GM12878 (cell line): ENCODE data around the gene BICRA. TPM values are rescaled to one million over a fixed set of nuclear protein-coding genes. Genes with fewer than 3 reads are reported as not detected.

ENCODE experiments used
- ATAC-seq: fragments of 200-7000 bp; cut with Tn5 transposase; 3 replicates; pipeline ENCODE4 v1.9.1; 2020; ENCODE audit warnings: mild to moderate bottlenecking, moderate library complexity
- BruUV-seq: library from RNA; stranded (reverse); fragments of 400-500 nt; replicated peaks from 2 replicates; lab custom pipeline; 2021; lab: Mats Ljungman, UMichigan
- CTCF ChIA-PET: fragments of 300-600 bp; sonication (Branson Sonifier 250); formaldehyde crosslinking; extraction: SDS; loops from one replicate; lab custom pipeline; 2021; ENCODE audit warnings: inconsistent platforms; lab: Yijun Ruan, JAX
- POLR2A ChIA-PET: fragments of 350-600 bp; formaldehyde crosslinking; extraction: SDS; loops from one replicate; lab custom pipeline; 2021; ENCODE audit warnings: inconsistent platforms; lab: Charles Lee
- RAD21 ChIA-PET: fragments of 300-600 bp; sonication (Branson Sonifier 250); formaldehyde crosslinking; loops from one replicate; lab custom pipeline; 2023; ENCODE audit warnings: antibody characterized with exemption; ENCODE audit not compliant: unreplicated experiment; lab: Charles Lee
- SMC1A ChIA-PET: fragments of 300-600 bp; sonication (Branson Sonifier 250); formaldehyde crosslinking; loops from one replicate; lab custom pipeline; 2023; ENCODE audit not compliant: unreplicated experiment, uncharacterized antibody; lab: Charles Lee
- DNase-seq: peaks from one replicate; pipeline ENCODE4 v3.0.0-alpha.2; 2011; ENCODE audit warnings: low read depth, low spot score
- FAIRE-seq: peaks from 3 replicates; lab custom pipeline; 2011; peaks lifted over from hg19 to GRCh38; lab: Jason Lieb, UNC
- H2AFZ ChIP-seq: 2 replicates; pipeline ENCODE4 v1.6.0; 2011; ENCODE audit warnings: low read depth, low read length, control low read depth; ENCODE audit not compliant: control insufficient read depth
- H3K27ac ChIP-seq: 2 replicates; pipeline ENCODE4 v1.5.1; 2011; ENCODE audit warnings: control low read depth; ENCODE audit not compliant: control insufficient read depth, insufficient read depth
- H3K27me3 ChIP-seq, 2 experiments: replicated peaks in 1 of 2; 2 replicates each; pipeline versions ENCODE4 v1.6.0 to v1.6.1; 2011; ENCODE audit warnings: low read length in 1 of 2; ENCODE audit not compliant: control insufficient read depth in 2 of 2, insufficient read depth in 2 of 2
- H3K36me3 ChIP-seq, 2 experiments: 2 replicates each; pipeline ENCODE4 v1.5.1; 2011; ENCODE audit warnings: low read length in 1 of 2; ENCODE audit not compliant: control insufficient read depth in 2 of 2, insufficient read depth in 2 of 2
- H3K4me1 ChIP-seq: 2 replicates; pipeline ENCODE4 v1.6.1; 2011; ENCODE audit warnings: mild to moderate bottlenecking, low read length, moderate library complexity, mixed read lengths; ENCODE audit not compliant: control insufficient read depth, insufficient read depth
- H3K4me2 ChIP-seq: 2 replicates; pipeline ENCODE4 v1.6.0; 2011; ENCODE audit warnings: control low read depth; ENCODE audit not compliant: control insufficient read depth, insufficient read depth
- H3K4me3 ChIP-seq: fragments of 200-600 bp; sonication (generic); 2 replicates; pipeline ENCODE4 v1.5.1; 2016
- H3K79me2 ChIP-seq: 2 replicates; pipeline ENCODE4 v1.6.0; 2011; ENCODE audit warnings: low read length; ENCODE audit not compliant: control insufficient read depth, insufficient read depth
- H3K9ac ChIP-seq: 2 replicates; pipeline ENCODE4 v1.8.0; 2011; ENCODE audit warnings: low read length, control low read depth, mixed read lengths; ENCODE audit not compliant: control insufficient read depth, insufficient read depth
- H3K9me3 ChIP-seq: replicated peaks from 3 replicates; pipeline ENCODE4 v1.5.1; 2011; ENCODE audit warnings: mild to moderate bottlenecking, low read length; ENCODE audit not compliant: control insufficient read depth, insufficient read depth
- H4K20me1 ChIP-seq: 2 replicates; pipeline ENCODE4 v1.6.0; 2011; ENCODE audit not compliant: control insufficient read depth, insufficient read depth
- BCL11A ChIP-seq: IDR thresholded peaks from 2 replicates; pipeline ENCODE4 v1.6.1; 2011; ENCODE audit warnings: low read depth, low read length
- CHD1 ChIP-seq: IDR thresholded peaks from 2 replicates; pipeline ENCODE4 v1.6.1; 2012; ENCODE audit warnings: low read depth, low read length, improper control_type of control experiment
- EP300 ChIP-seq, 2 experiments: fragments of 150-350 bp in 1 of 2; IDR thresholded peaks; 2 replicates each; pipeline ENCODE4 v1.6.1; 2011 to 2012; ENCODE audit warnings: low read depth in 2 of 2, low read length in 2 of 2, borderline replicate concordance in 1 of 2, improper control_type of control experiment in 1 of 2, inconsistent platforms in 1 of 2; ENCODE audit not compliant: control insufficient read depth in 1 of 2
- ESRRA ChIP-seq: IDR thresholded peaks from 2 replicates; pipeline ENCODE4 v1.6.1; 2012; ENCODE audit warnings: mild to moderate bottlenecking, low read length, improper control_type of control experiment
- HDAC2 ChIP-seq: fragments of 200-600 bp; sonication (generic); IDR thresholded peaks from 2 replicates; pipeline ENCODE4 v1.6.1; 2017
- MTA2 ChIP-seq: fragments of 450-650 bp; IDR thresholded peaks from 2 replicates; pipeline ENCODE4 v1.6.1; 2016; ENCODE audit warnings: low read depth, mild to moderate bottlenecking, moderate library complexity
- MYB ChIP-seq: fragments of 150-350 bp; IDR thresholded peaks from 2 replicates; pipeline ENCODE4 v1.6.1; 2014; ENCODE audit warnings: mild to moderate bottlenecking, low read depth, low read length, borderline replicate concordance
- PAX8 ChIP-seq: fragments of 450-650 bp; IDR thresholded peaks from 2 replicates; pipeline ENCODE4 v1.6.1; 2017; ENCODE audit warnings: mild to moderate bottlenecking, moderate library complexity
- RAD21 ChIP-seq: IDR thresholded peaks from 2 replicates; pipeline ENCODE4 v1.6.1; 2011; ENCODE audit warnings: mild to moderate bottlenecking, low read depth, low read length, moderate library complexity; ENCODE audit not compliant: insufficient read depth
- REST ChIP-seq: IDR thresholded peaks from 2 replicates; pipeline ENCODE4 v1.6.1; 2012; ENCODE audit warnings: mild to moderate bottlenecking, low read depth, low read length
- SMAD1 ChIP-seq: fragments of 450-650 bp; IDR thresholded peaks from 2 replicates; pipeline ENCODE4 v1.6.1; 2018; ENCODE audit warnings: mild to moderate bottlenecking, low read depth; ENCODE audit not compliant: partially characterized antibody
- STAT1 ChIP-seq: fragments of 450-650 bp; conservative IDR thresholded peaks from 2 replicates; pipeline ENCODE4 v1.6.1; 2014; ENCODE audit warnings: antibody characterized with exemption, mild to moderate bottlenecking
- TCF7 ChIP-seq: IDR thresholded peaks from 2 replicates; pipeline ENCODE4 v1.6.1; 2014; ENCODE audit warnings: antibody characterized with exemption, borderline replicate concordance
- YY1 ChIP-seq: IDR thresholded peaks from 2 replicates; pipeline ENCODE4 v1.6.1; 2011; ENCODE audit warnings: low read depth, mild to moderate bottlenecking, low read length
- ZNF217 ChIP-seq: fragments of 450-650 bp; IDR thresholded peaks from 2 replicates; pipeline ENCODE4 v1.6.1; 2017; ENCODE audit warnings: antibody characterized with exemption, mild to moderate bottlenecking
- WGBS: methylation state at CpG from one replicate; pipeline ENCODE4 v1.1.6; 2016; ENCODE audit warnings: low lambda C conversion rate; ENCODE audit not compliant: insufficient replicate concordance, insufficient coverage; ENCODE audit errors: missing lambda C conversion rate; 5-methylcytosine and 5-hydroxymethylcytosine counted together
- in situ Hi-C: fragments of 300-500 bp; cut with MboI; formaldehyde crosslinking; loops from 9 replicates; pipeline ENCODE4 v1.14.3; 2018; ENCODE audit warnings: mixed read lengths
- intact Hi-C: fragments of 100-400 bp; cut with micrococcal nuclease; formaldehyde crosslinking; loops from one replicate; pipeline ENCODE4 v1.14.2; 2022; ENCODE audit not compliant: unreplicated experiment
- polyA plus RNA-seq, 11 experiments: library from polyadenylated mRNA; depleted of rRNA in 4 of 11; unstranded in 6 of 11; stranded (reverse) in 5 of 11; fragments of >200 nt; fragmentation: Nextera tagmentation in 4 of 11; fragmentation: Illumina TruSeq in 1 of 11; extraction: Ambion mirVana in 4 of 11; extraction: Trizol in 1 of 11; gene quantifications; 1 replicate in 1 of 11; 2 replicates in 10 of 11; pipeline versions ENCODE4 v1.2.1 to v1.2.3, GENCODE V29; 2011 to 2016; ENCODE audit warnings: inconsistent platforms in 2 of 11, missing spikeins in 2 of 11, low read depth in 1 of 11
- total RNA-seq, 4 experiments: library from RNA; depleted of rRNA in 3 of 4; stranded (reverse); fragments of >200 nt in 3 of 4; fragmentation: Illumina TruSeq in 1 of 4; extraction: Trizol in 1 of 4; gene quantifications; 2 replicates each; pipeline versions ENCODE4 v1.2.1 to v1.2.3, GENCODE V29; 2013 to 2021
- TF ChIP-seq, protein P1 (sequence below): IDR thresholded peaks from 2 replicates; pipeline ENCODE4 v1.6.1; 2012; ENCODE audit warnings: low read depth, low read length, improper control_type of control experiment
- TF ChIP-seq, protein P2 (sequence below): fragments of 450-650 bp; IDR thresholded peaks from 2 replicates; pipeline ENCODE4 v1.6.1; 2016; ENCODE audit warnings: mild to moderate bottlenecking, moderate library complexity, borderline replicate concordance

Gene BICRA
- total and polyA plus RNA-seq, 10 of the 15 experiments (the other 5 are each of a cell fraction or from before 2014, with no cell fraction given), result 0.11 to 15.3 (median 1.3) TPM

GRCh38 chr19:47691782-47692181, 82.8 kb downstream of the BICRA start:
- H3K36me3 ChIP-seq, result no peaks in the 10 kb centered on the region; a peak in 1 of 4 replicates
- TF ChIP-seq TCF7 (no peak), HDAC2 (no peak), EP300 (IDR thresholded peaks at IDR 0.05; ENCODE audit: borderline replicate concordance in 1 of 2, control insufficient read depth in 1 of 2, low read depth in 2 of 2, low read length in 2 of 2) (no peak), MTA2 (no peak), BCL11A (no peak), ZNF217 (no peak), YY1 (no peak), RAD21 (no peak), STAT1 (no peak), CHD1 (no peak), SMAD1 (no peak), REST (no peak), PAX8 (no peak), MYB (no peak), ESRRA (no peak)
- TF ChIP-seq, protein P1, sequence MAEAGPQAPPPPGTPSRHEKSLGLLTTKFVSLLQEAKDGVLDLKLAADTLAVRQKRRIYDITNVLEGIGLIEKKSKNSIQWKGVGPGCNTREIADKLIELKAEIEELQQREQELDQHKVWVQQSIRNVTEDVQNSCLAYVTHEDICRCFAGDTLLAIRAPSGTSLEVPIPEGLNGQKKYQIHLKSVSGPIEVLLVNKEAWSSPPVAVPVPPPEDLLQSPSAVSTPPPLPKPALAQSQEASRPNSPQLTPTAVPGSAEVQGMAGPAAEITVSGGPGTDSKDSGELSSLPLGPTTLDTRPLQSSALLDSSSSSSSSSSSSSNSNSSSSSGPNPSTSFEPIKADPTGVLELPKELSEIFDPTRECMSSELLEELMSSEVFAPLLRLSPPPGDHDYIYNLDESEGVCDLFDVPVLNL, result no peak
- TF ChIP-seq, protein P2, sequence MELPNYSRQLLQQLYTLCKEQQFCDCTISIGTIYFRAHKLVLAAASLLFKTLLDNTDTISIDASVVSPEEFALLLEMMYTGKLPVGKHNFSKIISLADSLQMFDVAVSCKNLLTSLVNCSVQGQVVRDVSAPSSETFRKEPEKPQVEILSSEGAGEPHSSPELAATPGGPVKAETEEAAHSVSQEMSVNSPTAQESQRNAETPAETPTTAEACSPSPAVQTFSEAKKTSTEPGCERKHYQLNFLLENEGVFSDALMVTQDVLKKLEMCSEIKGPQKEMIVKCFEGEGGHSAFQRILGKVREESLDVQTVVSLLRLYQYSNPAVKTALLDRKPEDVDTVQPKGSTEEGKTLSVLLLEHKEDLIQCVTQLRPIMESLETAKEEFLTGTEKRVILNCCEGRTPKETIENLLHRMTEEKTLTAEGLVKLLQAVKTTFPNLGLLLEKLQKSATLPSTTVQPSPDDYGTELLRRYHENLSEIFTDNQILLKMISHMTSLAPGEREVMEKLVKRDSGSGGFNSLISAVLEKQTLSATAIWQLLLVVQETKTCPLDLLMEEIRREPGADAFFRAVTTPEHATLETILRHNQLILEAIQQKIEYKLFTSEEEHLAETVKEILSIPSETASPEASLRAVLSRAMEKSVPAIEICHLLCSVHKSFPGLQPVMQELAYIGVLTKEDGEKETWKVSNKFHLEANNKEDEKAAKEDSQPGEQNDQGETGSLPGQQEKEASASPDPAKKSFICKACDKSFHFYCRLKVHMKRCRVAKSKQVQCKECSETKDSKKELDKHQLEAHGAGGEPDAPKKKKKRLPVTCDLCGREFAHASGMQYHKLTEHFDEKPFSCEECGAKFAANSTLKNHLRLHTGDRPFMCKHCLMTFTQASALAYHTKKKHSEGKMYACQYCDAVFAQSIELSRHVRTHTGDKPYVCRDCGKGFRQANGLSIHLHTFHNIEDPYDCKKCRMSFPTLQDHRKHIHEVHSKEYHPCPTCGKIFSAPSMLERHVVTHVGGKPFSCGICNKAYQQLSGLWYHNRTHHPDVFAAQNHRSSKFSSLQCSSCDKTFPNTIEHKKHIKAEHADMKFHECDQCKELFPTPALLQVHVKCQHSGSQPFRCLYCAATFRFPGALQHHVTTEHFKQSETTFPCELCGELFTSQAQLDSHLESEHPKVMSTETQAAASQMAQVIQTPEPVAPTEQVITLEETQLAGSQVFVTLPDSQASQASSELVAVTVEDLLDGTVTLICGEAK, result no peak

More at GRCh38 chr19:47691782-47692181, 82.8 kb downstream of the BICRA start:
- RAD21 ChIA-PET, result no interaction called here
- Histone ChIP-seq H3K9ac (no peak overlapping the region), H3K4me2 (no peak overlapping the region), H4K20me1 (no peaks in the 10 kb centered on the region), H3K4me3 (no peak overlapping the region), H3K9me3 (no peaks in the 10 kb centered on the region), H3K4me1 (no peaks in the 10 kb centered on the region), H3K79me2 (no peaks in the 10 kb centered on the region), H3K27me3 (no peaks in the 10 kb centered on the region), H3K27ac (no peak overlapping the region), H2AFZ (no peak overlapping the region)
- CTCF ChIA-PET, result no interaction called here
- FAIRE-seq (no peak), DNase-seq (no peak), ATAC-seq (no peak)
- intact Hi-C loops, result no loop called here
- POLR2A ChIA-PET, result no interaction called here
- SMC1A ChIA-PET, result no interaction called here
- WGBS, result 56% methylated on average over 7 of the region's 7 CpGs
- BruUV-seq, result no TSS peak
- in situ Hi-C loops, result no loop called here
